GM21526 (cell line): Measurements from ENCODE around the gene IRAK2.

Experiments
- ATAC-seq: cut with Tn5 transposase; IDR thresholded peaks from one replicate; pipeline ENCODE4 v1.9.1; 2021; ENCODE audit warnings: moderate library complexity; ENCODE audit not compliant: unreplicated experiment, low FRiP score

The IRAK2 gene

GRCh38 chr3:10217359-10217758, 52.6 kb downstream of the IRAK2 start:
- ATAC-seq: no peak

- no peak for ATAC-seq
Measured at GRCh38 chr3:10219737-10220136, 55.0 kb downstream of the IRAK2 start.

GRCh38 chr3:10223676-10224639, 59.2 kb downstream of the IRAK2 start:
- peak; percentile 47 for ATAC-seq

GRCh38 chr3:10224794-10225665, 60.3 kb downstream of the IRAK2 start:
- ATAC-seq: no peak

GRCh38 chr3:10226293-10226692, 61.6 kb downstream of the IRAK2 start:
- peak; percentile 37 for ATAC-seq

GRCh38 chr3:10228248-10228950, 63.7 kb downstream of the IRAK2 start:
- no peak for ATAC-seq

GRCh38 chr3:10229576-10229975, 64.9 kb downstream of the IRAK2 start:
- no peak for ATAC-seq

- ATAC-seq: peak; percentile 51
Measured at GRCh38 chr3:10232137-10232536, 67.4 kb downstream of the IRAK2 start.

- no peak for ATAC-seq
Measured at GRCh38 chr3:10233988-10234387, 69.3 kb downstream of the IRAK2 start.

- no peak for ATAC-seq
Measured at GRCh38 chr3:10234526-10235230, 70.0 kb downstream of the IRAK2 start.

- ATAC-seq: no peak
Measured at GRCh38 chr3:10235551-10235950, 70.8 kb downstream of the IRAK2 start.

GRCh38 chr3:10238345-10239183, 73.8 kb downstream of the IRAK2 start:
- no peak for ATAC-seq

- ATAC-seq: no peak
Measured at GRCh38 chr3:10240799-10241198, 76.1 kb downstream of the IRAK2 start.

- ATAC-seq: no peak
Measured at GRCh38 chr3:10242182-10243065, 77.7 kb downstream of the IRAK2 start.

GRCh38 chr3:10244009-10244408, 79.3 kb downstream of the IRAK2 start:
- ATAC-seq: no peak

GRCh38 chr3:10245081-10245712, 80.5 kb downstream of the IRAK2 start:
- no peak for ATAC-seq

- no peak for ATAC-seq
Measured at GRCh38 chr3:10247679-10248183, 83.0 kb downstream of the IRAK2 start.
